Esophagus squamous epithelium (tissue), 4 donors: Measurements from ENCODE around the gene HCN1.

Experiments used
- POLR2A ChIP-seq, 4 donors: fragments of 450-650 bp; IDR thresholded peaks; one replicate each; pipeline ENCODE4 v1.6.1; 2017; ENCODE audit warnings: antibody characterized with exemption in 4 of 4, mild to moderate bottlenecking in 4 of 4, moderate library complexity in 3 of 4
- TF ChIP-seq, protein P1 (sequence below), 6 experiments: fragments of 450-650 bp in 4 of 6; fragments of 200-600 bp in 2 of 6; sonication (generic) in 2 of 6; IDR thresholded peaks; one replicate each; pipeline ENCODE4 v1.5.1; 2016 to 2019; ENCODE audit warnings: antibody characterized with exemption in 6 of 6, mild to moderate bottlenecking in 4 of 6, moderate library complexity in 4 of 6

DNA sequence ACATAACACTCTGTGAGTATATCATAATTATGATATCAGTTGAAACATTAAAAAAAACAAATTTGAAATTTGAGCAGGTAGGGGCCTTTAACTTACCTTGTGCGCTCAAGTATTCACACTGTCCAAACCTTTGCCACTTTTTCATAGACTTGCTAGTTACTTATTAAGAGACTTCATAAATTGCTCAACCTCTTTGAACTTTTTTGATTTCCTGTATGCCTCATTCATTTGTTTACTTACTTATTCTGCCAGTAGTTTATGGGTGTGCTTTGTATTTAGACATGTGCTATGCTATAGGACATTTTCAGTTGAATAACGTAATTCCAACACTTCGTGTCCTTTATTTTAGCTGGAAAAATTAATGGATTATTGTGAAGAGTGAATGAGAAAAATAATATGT lies 204.8 kb downstream of the HCN1 start:
- TF ChIP-seq, protein P1, sequence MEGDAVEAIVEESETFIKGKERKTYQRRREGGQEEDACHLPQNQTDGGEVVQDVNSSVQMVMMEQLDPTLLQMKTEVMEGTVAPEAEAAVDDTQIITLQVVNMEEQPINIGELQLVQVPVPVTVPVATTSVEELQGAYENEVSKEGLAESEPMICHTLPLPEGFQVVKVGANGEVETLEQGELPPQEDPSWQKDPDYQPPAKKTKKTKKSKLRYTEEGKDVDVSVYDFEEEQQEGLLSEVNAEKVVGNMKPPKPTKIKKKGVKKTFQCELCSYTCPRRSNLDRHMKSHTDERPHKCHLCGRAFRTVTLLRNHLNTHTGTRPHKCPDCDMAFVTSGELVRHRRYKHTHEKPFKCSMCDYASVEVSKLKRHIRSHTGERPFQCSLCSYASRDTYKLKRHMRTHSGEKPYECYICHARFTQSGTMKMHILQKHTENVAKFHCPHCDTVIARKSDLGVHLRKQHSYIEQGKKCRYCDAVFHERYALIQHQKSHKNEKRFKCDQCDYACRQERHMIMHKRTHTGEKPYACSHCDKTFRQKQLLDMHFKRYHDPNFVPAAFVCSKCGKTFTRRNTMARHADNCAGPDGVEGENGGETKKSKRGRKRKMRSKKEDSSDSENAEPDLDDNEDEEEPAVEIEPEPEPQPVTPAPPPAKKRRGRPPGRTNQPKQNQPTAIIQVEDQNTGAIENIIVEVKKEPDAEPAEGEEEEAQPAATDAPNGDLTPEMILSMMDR (IDR thresholded peaks at IDR 0.05), result no peak
- no peak for TF ChIP-seq POLR2A (IDR thresholded peaks at IDR 0.05)
